CD4-positive, CD25-positive, alpha-beta regulatory T cell (primary cell): ENCODE measurements around the gene PPP2R1B. TPM values are rescaled to one million over a fixed set of nuclear protein-coding genes. Genes with fewer than 3 reads are reported as not detected.
A peak's percentile ranks its signal among the peaks of the same experiment; 100 is the strongest.

Experiments used
- ATAC-seq, 2 donors: fragments of 150-1000 bp; cut with Tn5 transposase; one replicate each; pipeline ENCODE4 v1.10.0; 2021; ENCODE audit warnings: low read depth in 2 of 2, moderate number of reproducible peaks in 2 of 2, moderate library complexity in 1 of 2
- DNase-seq, 3 donors: peaks; one replicate each; pipeline versions ENCODE4 v3.0.0 to v3.0.0-alpha.2; 2012 to 2022; ENCODE audit warnings: mixed read lengths in 1 of 3
- H3K27ac ChIP-seq: one replicate; pipeline ENCODE4 v1.7.0; 2013; ENCODE audit warnings: mild to moderate bottlenecking, low read length; ENCODE audit not compliant: insufficient read depth, poor library complexity, severe bottlenecking
- H3K27me3 ChIP-seq: one replicate; pipeline ENCODE4 v1.7.0; 2013; ENCODE audit warnings: low read length; ENCODE audit not compliant: control insufficient read depth, insufficient read depth
- H3K36me3 ChIP-seq: one replicate; pipeline ENCODE4 v1.7.0; 2013; ENCODE audit warnings: mild to moderate bottlenecking, low read length, moderate library complexity; ENCODE audit not compliant: control insufficient read depth, insufficient read depth
- H3K4me1 ChIP-seq: 2 replicates; pipeline ENCODE4 v1.7.0; 2013; ENCODE audit warnings: mild to moderate bottlenecking, low read length; ENCODE audit not compliant: insufficient read depth, control insufficient read depth, poor library complexity, severe bottlenecking
- H3K4me3 ChIP-seq: one replicate; pipeline ENCODE4 v1.7.0; 2013; ENCODE audit warnings: low read depth, mild to moderate bottlenecking, low read length, moderate library complexity
- H3K9me3 ChIP-seq, 2 experiments: 1 replicate in 1 of 2; 2 replicates in 1 of 2; pipeline ENCODE4 v1.7.0; 2013; ENCODE audit warnings: low read length in 2 of 2, mild to moderate bottlenecking in 1 of 2, moderate library complexity in 1 of 2; ENCODE audit not compliant: control insufficient read depth in 2 of 2
- H3K27ac Mint-ChIP-seq, 3 donors: one replicate each; pipeline ENCODE4 v1.8.0; 2020 to 2022; ENCODE audit warnings: mild to moderate bottlenecking in 3 of 3, mixed read lengths in 3 of 3, moderate library complexity in 2 of 3
- H3K27me3 Mint-ChIP-seq: one replicate; pipeline ENCODE4 v1.8.0; 2022; ENCODE audit warnings: mild to moderate bottlenecking, mixed read lengths
- H3K36me3 Mint-ChIP-seq: one replicate; pipeline ENCODE4 v1.8.0; 2020; ENCODE audit warnings: mixed read lengths
- H3K4me1 Mint-ChIP-seq, 4 donors: one replicate each; pipeline ENCODE4 v1.8.0; 2020 to 2022; ENCODE audit warnings: mixed read lengths in 4 of 4, mild to moderate bottlenecking in 1 of 4
- H3K4me3 Mint-ChIP-seq, 4 donors: one replicate each; pipeline ENCODE4 v1.8.0; 2020 to 2022; ENCODE audit warnings: mild to moderate bottlenecking in 4 of 4, mixed read lengths in 4 of 4, moderate library complexity in 3 of 4
- H3K9me3 Mint-ChIP-seq, 7 donors: one replicate each; pipeline ENCODE4 v1.8.0; 2020 to 2022; ENCODE audit warnings: mixed read lengths in 7 of 7, mild to moderate bottlenecking in 3 of 7, moderate library complexity in 2 of 7
- polyA plus RNA-seq, 4 donors: library from polyadenylated mRNA; unstranded; fragments of 300-500 nt; fragmentation: Illumina TruSeq; gene quantifications; one replicate each; pipeline ENCODE4 v1.2.3, GENCODE V29; 2021
- total RNA-seq: library from RNA; stranded (reverse); gene quantifications from one replicate; pipeline ENCODE4 v1.2.3, GENCODE V29; 2022

PPP2R1B gene
- total and polyA plus RNA-seq, 5 donors from 2014 or later, result 16.5 to 45.9 (median 23.5) TPM

GRCh38 chr11:111734101-111734953 lies 31.9 kb downstream of the PPP2R1B start:
- H3K4me3 Mint-ChIP-seq, result no peak overlapping the region
- no peaks in the 10 kb centered on the region for H3K4me1 ChIP-seq
- H3K27me3 Mint-ChIP-seq, result no peaks in the 10 kb centered on the region
- peaks cover 14% of the 10 kb centered on the region for H3K36me3 ChIP-seq
- no peak overlapping the region for H3K27ac ChIP-seq
- peak overlapping the region; percentile 53 to 88 (median 86) for H3K27ac Mint-ChIP-seq
- peaks cover 0 to 17% (median 7%) of the 10 kb centered on the region in 4 donors for H3K4me1 Mint-ChIP-seq
- H3K27me3 ChIP-seq, result no peaks in the 10 kb centered on the region
- ATAC-seq (no peak), DNase-seq (no peak)
- H3K36me3 Mint-ChIP-seq, result peaks cover 7% of the 10 kb centered on the region
- no peak overlapping the region for H3K4me3 ChIP-seq
- H3K9me3 ChIP-seq, result no peaks in the 10 kb centered on the region
- no peaks in the 10 kb centered on the region for H3K9me3 Mint-ChIP-seq

DNA sequence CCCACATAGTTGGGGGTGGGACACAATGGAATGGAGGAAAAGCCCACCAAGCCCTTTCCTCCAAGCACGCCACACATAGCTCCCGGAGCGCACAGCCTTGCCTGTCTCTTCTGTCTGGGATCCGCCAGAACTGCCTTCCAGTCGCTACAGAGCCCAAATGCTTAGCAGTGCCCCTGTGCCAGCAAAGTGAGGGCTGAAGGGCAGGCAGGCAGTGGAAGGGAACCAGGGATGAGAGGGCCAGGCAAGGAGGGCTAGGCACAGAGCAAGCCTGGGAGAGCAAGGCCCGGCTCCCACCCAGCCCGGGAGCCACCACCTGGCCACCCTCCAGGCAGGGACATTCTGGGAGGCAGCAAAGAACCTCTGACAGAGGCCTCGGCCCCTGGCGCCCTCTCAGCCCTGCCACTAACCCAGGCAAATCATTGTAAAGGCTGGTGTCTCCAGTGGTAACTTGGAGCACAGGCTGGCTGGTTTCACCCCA lies 32.5 kb downstream of the PPP2R1B start:
- peaks cover 11% of the 10 kb centered on the region for H3K36me3 Mint-ChIP-seq

DNA sequence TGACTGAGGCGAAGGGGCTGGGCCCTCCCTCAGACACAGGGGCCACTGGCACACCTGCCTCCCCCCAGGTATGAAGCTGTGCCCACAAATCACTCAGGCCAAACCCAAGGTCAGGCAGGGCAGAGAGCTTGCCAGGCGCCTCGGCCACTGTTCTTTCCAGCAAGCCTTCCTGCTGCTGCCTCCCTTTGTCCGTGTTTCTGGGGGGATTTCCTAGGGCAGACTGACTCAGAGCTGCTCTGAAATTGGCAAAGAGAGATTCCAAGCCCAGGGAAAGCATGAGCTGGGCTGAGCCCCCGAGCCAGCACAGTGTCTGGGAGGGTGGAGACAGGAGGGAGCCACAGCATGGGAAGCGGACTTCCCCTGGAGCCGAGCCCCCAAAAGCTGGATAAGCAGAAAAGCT lies 33.2 kb downstream of the PPP2R1B start:
- H3K9me3 ChIP-seq, result no peaks in the 10 kb centered on the region
- no peaks in the 10 kb centered on the region for H3K4me1 ChIP-seq
- Mint-ChIP-seq H3K4me3 (no peak overlapping the region), H3K27me3 (no peaks in the 10 kb centered on the region), H3K9me3 (no peaks in the 10 kb centered on the region), H3K4me1 (peaks cover 0 to 17% (median 7%) of the 10 kb centered on the region in 4 donors), H3K27ac (no peak overlapping the region), H3K36me3 (peaks cover 11% of the 10 kb centered on the region)
- no peak overlapping the region for H3K27ac ChIP-seq
- no peaks in the 10 kb centered on the region for H3K27me3 ChIP-seq
- no peak for DNase-seq
- peaks cover 6% of the 10 kb centered on the region for H3K36me3 ChIP-seq
- ATAC-seq, result no peak
- H3K4me3 ChIP-seq, result no peak overlapping the region

More for the DNA sequence above, 32.5 kb downstream of the PPP2R1B start:
- H3K4me1 ChIP-seq, result no peaks in the 10 kb centered on the region
- ATAC-seq, result no peak
- H3K27me3 ChIP-seq, result no peaks in the 10 kb centered on the region
- DNase-seq, result no peak
- no peak overlapping the region for H3K27ac ChIP-seq
- H3K27ac Mint-ChIP-seq, result no peak overlapping the region
- no peak overlapping the region for H3K4me3 ChIP-seq
- no peaks in the 10 kb centered on the region for H3K27me3 Mint-ChIP-seq
- H3K9me3 ChIP-seq, result no peaks in the 10 kb centered on the region
- no peaks in the 10 kb centered on the region for H3K9me3 Mint-ChIP-seq
- peaks cover 9% of the 10 kb centered on the region for H3K36me3 ChIP-seq
- H3K4me1 Mint-ChIP-seq, result peaks cover 0 to 17% (median 7%) of the 10 kb centered on the region in 4 donors
- no peak overlapping the region for H3K4me3 Mint-ChIP-seq

- Histone ChIP-seq H3K27ac (no peak overlapping the region), H3K4me3 (no peak overlapping the region), H3K27me3 (no peaks in the 10 kb centered on the region), H3K4me1 (no peaks in the 10 kb centered on the region), H3K9me3 (no peaks in the 10 kb centered on the region), H3K36me3 (peaks cover 7% of the 10 kb centered on the region)
- no peak for ATAC-seq
- H3K27me3 Mint-ChIP-seq, result no peaks in the 10 kb centered on the region
- H3K4me3 Mint-ChIP-seq, result no peak overlapping the region
- H3K36me3 Mint-ChIP-seq, result peaks cover 12% of the 10 kb centered on the region
- H3K4me1 Mint-ChIP-seq, result peaks cover 0 to 13% (median 5%) of the 10 kb centered on the region in 4 donors
- no peaks in the 10 kb centered on the region for H3K9me3 Mint-ChIP-seq
- DNase-seq, result no peak
- peak overlapping the region in 1 of 3 donors; percentile 56 for H3K27ac Mint-ChIP-seq
These were observed 34.4 kb downstream of the PPP2R1B start for GRCh38 chr11:111731821-111732220.

- no peak for DNase-seq
- no peaks in the 10 kb centered on the region for H3K27me3 ChIP-seq
- peaks cover 8% of the 10 kb centered on the region for H3K36me3 ChIP-seq
- no peak overlapping the region for H3K27ac ChIP-seq
- Mint-ChIP-seq H3K4me1 (peaks cover 0 to 8% (median 3%) of the 10 kb centered on the region in 4 donors), H3K9me3 (no peaks in the 10 kb centered on the region), H3K27me3 (no peaks in the 10 kb centered on the region), H3K27ac (peak overlapping the region in 1 of 3 donors; percentile 29), H3K36me3 (peaks cover 17% of the 10 kb centered on the region), H3K4me3 (no peak overlapping the region)
- no peak overlapping the region for H3K4me3 ChIP-seq
- no peaks in the 10 kb centered on the region for H3K9me3 ChIP-seq
- no peak for ATAC-seq
- no peaks in the 10 kb centered on the region for H3K4me1 ChIP-seq
These were observed 35.2 kb downstream of the PPP2R1B start for GRCh38 chr11:111730871-111731591.

DNA sequence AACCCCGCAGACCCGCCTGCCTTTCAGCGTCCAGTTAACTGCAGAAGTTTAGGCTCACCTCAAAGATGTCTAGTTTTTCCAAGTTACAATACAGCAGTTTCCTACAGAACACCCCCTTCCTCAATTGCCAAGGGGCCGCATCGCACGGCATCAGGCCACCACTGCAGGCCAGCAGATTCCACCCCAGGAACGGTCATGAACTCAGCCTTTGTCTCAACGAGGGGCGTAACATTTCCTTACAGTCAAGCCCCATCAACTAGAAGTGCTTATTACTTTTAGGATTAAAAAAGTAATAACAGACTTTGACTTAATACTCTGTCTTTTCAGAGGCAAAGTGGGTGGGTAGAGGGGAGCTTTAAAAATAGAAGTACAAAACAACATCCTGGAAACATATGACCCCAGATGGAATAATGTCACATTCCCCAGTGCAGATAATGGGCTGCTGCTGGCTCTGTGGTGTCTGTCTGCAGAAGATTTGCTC lies 36.3 kb downstream of the PPP2R1B start:
- ATAC-seq (no peak), DNase-seq (no peak)
- Histone ChIP-seq H3K27me3 (no peaks in the 10 kb centered on the region), H3K4me3 (no peak overlapping the region), H3K36me3 (peaks cover 12% of the 10 kb centered on the region), H3K9me3 (no peaks in the 10 kb centered on the region), H3K4me1 (no peaks in the 10 kb centered on the region), H3K27ac (no peak overlapping the region)
- no peaks in the 10 kb centered on the region for H3K27me3 Mint-ChIP-seq
- H3K27ac Mint-ChIP-seq, result peak overlapping the region in 1 of 3 donors; percentile 29
- no peak overlapping the region for H3K4me3 Mint-ChIP-seq
- peaks cover 0 to 3% (median under 1%) of the 10 kb centered on the region in 4 donors for H3K4me1 Mint-ChIP-seq
- no peaks in the 10 kb centered on the region for H3K9me3 Mint-ChIP-seq
- H3K36me3 Mint-ChIP-seq, result peaks cover 23% of the 10 kb centered on the region

DNA sequence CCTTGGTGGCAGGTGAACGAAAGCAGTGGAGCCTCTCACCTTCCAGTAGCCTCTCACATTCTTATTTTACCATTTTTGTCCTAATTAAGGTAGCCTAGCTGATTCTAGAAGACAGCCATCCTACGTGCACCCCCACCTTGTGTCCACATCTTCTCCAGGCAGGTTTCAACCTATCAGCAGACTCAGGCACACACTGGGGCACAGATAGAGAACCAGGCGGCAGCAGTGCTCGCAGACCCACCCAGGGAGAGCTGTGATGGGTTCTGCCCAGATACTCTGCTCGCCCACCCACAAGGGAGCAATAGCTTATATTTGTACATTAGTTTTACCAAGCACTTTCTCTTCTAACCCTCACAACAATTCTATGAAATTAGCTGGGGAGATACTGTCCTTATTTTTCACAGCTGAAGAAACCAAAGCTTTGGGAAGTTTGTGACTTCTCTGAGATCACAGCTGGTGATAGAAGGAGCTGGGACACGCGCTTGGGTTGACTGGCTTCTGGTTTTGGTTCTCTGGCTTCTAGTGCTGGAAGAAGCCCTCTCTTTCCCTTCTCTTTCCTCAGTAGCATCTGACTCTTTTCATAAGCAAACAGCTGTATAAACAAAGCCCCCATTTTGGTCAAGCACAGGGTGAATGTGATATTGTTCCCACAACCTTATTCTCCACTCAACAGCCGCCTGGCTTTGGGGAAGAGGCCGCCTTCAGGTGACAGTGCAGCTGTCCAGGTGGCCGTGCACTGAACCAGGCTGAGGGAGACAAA lies 36.9 kb downstream of the PPP2R1B start:
- Mint-ChIP-seq H3K36me3 (peaks cover 23% of the 10 kb centered on the region), H3K27me3 (no peaks in the 10 kb centered on the region), H3K27ac (peak overlapping the region in 1 of 3 donors; percentile 6), H3K4me1 (no peaks in the 10 kb centered on the region), H3K4me3 (no peak overlapping the region), H3K9me3 (no peaks in the 10 kb centered on the region)
- ATAC-seq, result no peak
- Histone ChIP-seq H3K4me1 (no peaks in the 10 kb centered on the region), H3K4me3 (no peak overlapping the region), H3K36me3 (peaks cover 18% of the 10 kb centered on the region), H3K27ac (no peak overlapping the region), H3K9me3 (no peaks in the 10 kb centered on the region), H3K27me3 (no peaks in the 10 kb centered on the region)
- DNase-seq, result no peak
